HEK293 (cell line): ENCODE results near the gene FNDC1.

Source experiments
- GFI1B ChIP-seq: fragments of 450-650 bp; formaldehyde crosslinking; IDR thresholded peaks from 2 replicates; pipeline ENCODE4 v1.5.1; 2016; ENCODE audit warnings: missing biosample characterization, missing genetic modification characterization
- GLIS1 ChIP-seq: fragments of 450-650 bp; formaldehyde crosslinking; IDR thresholded peaks from 2 replicates; pipeline ENCODE4 v1.5.1; 2016; ENCODE audit warnings: missing biosample characterization, missing genetic modification characterization
- KLF1 ChIP-seq: fragments of 450-650 bp; formaldehyde crosslinking; IDR thresholded peaks from 2 replicates; pipeline ENCODE4 v1.5.1; 2016; ENCODE audit warnings: missing biosample characterization, missing genetic modification characterization
- MEIS1 ChIP-seq: sonication (generic); formaldehyde crosslinking; IDR thresholded peaks from 2 replicates; pipeline ENCODE4 v1.8.1; 2022; ENCODE audit warnings: missing genetic modification reagents, mild to moderate bottlenecking, borderline replicate concordance
- ZNF10 ChIP-seq: fragments of 450-650 bp; formaldehyde crosslinking; IDR thresholded peaks from 2 replicates; pipeline ENCODE4 v1.5.1; 2017; ENCODE audit warnings: missing biosample characterization, missing genetic modification characterization
- ZNF155 ChIP-seq: fragments of 450-650 bp; formaldehyde crosslinking; IDR thresholded peaks from 2 replicates; pipeline ENCODE4 v1.5.1; 2016; ENCODE audit warnings: missing biosample characterization, missing genetic modification characterization
- ZNF23 ChIP-seq: fragments of 450-650 bp; formaldehyde crosslinking; IDR thresholded peaks from 2 replicates; pipeline ENCODE4 v1.5.1; 2016; ENCODE audit warnings: missing biosample characterization, missing genetic modification characterization, borderline replicate concordance
- ZNF248 ChIP-seq: fragments of 450-650 bp; formaldehyde crosslinking; IDR thresholded peaks from 2 replicates; pipeline ENCODE4 v1.5.1; 2017; ENCODE audit warnings: missing biosample characterization, missing genetic modification characterization
- ZNF274 ChIP-seq, 2 experiments: fragments of 200-500 bp in 1 of 2; fragments of 450-650 bp in 1 of 2; sonication (Bioruptor generic) in 1 of 2; formaldehyde crosslinking in 1 of 2; IDR thresholded peaks; 2 replicates each; pipeline versions ENCODE4 v1.5.1 to v1.6.1; 2014 to 2016; ENCODE audit warnings: borderline replicate concordance in 1 of 2, inconsistent platforms in 1 of 2, low read length in 1 of 2, missing biosample characterization in 1 of 2, missing genetic modification characterization in 1 of 2
- ZNF302 ChIP-seq: fragments of 450-650 bp; formaldehyde crosslinking; IDR thresholded peaks from 2 replicates; pipeline ENCODE4 v1.5.1; 2016; ENCODE audit warnings: missing biosample characterization, missing genetic modification characterization, low read depth
- ZNF37A ChIP-seq: fragments of 450-650 bp; IDR thresholded peaks from 2 replicates; pipeline ENCODE4 v1.5.1; 2018; ENCODE audit warnings: missing biosample characterization, missing genetic modification characterization
- ZNF423 ChIP-seq: fragments of 450-650 bp; formaldehyde crosslinking; IDR thresholded peaks from 2 replicates; pipeline ENCODE4 v1.5.1; 2016; ENCODE audit warnings: missing biosample characterization, missing genetic modification characterization
- ZNF473 ChIP-seq: fragments of 450-650 bp; formaldehyde crosslinking; IDR thresholded peaks from 2 replicates; pipeline ENCODE4 v1.5.1; 2017; ENCODE audit warnings: missing biosample characterization, missing genetic modification characterization
- ZNF560 ChIP-seq: fragments of 450-650 bp; formaldehyde crosslinking; IDR thresholded peaks from 2 replicates; pipeline ENCODE4 v1.5.1; 2017; ENCODE audit warnings: missing biosample characterization, missing genetic modification characterization, borderline replicate concordance
- ZNF561 ChIP-seq: fragments of 450-650 bp; IDR thresholded peaks from 2 replicates; pipeline ENCODE4 v1.5.1; 2018; ENCODE audit warnings: missing biosample characterization, missing genetic modification characterization, borderline replicate concordance
- ZXDB ChIP-seq: fragments of 450-650 bp; formaldehyde crosslinking; IDR thresholded peaks from 2 replicates; pipeline ENCODE4 v1.5.1; 2016; ENCODE audit warnings: missing biosample characterization, missing genetic modification characterization
- TF ChIP-seq, protein P1 (sequence below): fragments of 450-650 bp; formaldehyde crosslinking; IDR thresholded peaks from 2 replicates; pipeline ENCODE4; 2016; ENCODE audit warnings: missing biosample characterization, missing genetic modification characterization
- TF ChIP-seq, protein P2 (sequence below): fragments of 450-650 bp; formaldehyde crosslinking; IDR thresholded peaks from 2 replicates; pipeline ENCODE4 v1.5.1; 2016; ENCODE audit warnings: missing biosample characterization, missing genetic modification characterization
- TF ChIP-seq, protein P3 (sequence below): fragments of 450-650 bp; formaldehyde crosslinking; IDR thresholded peaks from 2 replicates; pipeline ENCODE4 v1.5.1; 2016; ENCODE audit warnings: missing biosample characterization, missing genetic modification characterization
- TF ChIP-seq, protein P4 (sequence below): fragments of 450-650 bp; formaldehyde crosslinking; IDR thresholded peaks from 2 replicates; pipeline ENCODE4 v1.5.1; 2016; ENCODE audit warnings: missing biosample characterization, missing genetic modification characterization
- TF ChIP-seq, protein P5 (sequence below): fragments of 450-650 bp; formaldehyde crosslinking; IDR thresholded peaks from 2 replicates; pipeline ENCODE4 v1.5.1; 2016; ENCODE audit warnings: missing biosample characterization, missing genetic modification characterization
- TF ChIP-seq, protein P6 (sequence below): fragments of 450-650 bp; formaldehyde crosslinking; IDR thresholded peaks from 2 replicates; pipeline ENCODE4 v1.5.1; 2017; ENCODE audit warnings: missing biosample characterization, missing genetic modification characterization
- TF ChIP-seq, protein P7 (sequence below): fragments of 450-650 bp; formaldehyde crosslinking; IDR thresholded peaks from 2 replicates; pipeline ENCODE4 v1.5.1; 2016; ENCODE audit warnings: missing biosample characterization, missing genetic modification characterization
- TF ChIP-seq, protein P8 (sequence below): fragments of 450-650 bp; formaldehyde crosslinking; IDR thresholded peaks from 2 replicates; pipeline ENCODE4 v1.5.1; 2017; ENCODE audit warnings: missing biosample characterization, missing genetic modification characterization

The FNDC1 gene

DNA sequence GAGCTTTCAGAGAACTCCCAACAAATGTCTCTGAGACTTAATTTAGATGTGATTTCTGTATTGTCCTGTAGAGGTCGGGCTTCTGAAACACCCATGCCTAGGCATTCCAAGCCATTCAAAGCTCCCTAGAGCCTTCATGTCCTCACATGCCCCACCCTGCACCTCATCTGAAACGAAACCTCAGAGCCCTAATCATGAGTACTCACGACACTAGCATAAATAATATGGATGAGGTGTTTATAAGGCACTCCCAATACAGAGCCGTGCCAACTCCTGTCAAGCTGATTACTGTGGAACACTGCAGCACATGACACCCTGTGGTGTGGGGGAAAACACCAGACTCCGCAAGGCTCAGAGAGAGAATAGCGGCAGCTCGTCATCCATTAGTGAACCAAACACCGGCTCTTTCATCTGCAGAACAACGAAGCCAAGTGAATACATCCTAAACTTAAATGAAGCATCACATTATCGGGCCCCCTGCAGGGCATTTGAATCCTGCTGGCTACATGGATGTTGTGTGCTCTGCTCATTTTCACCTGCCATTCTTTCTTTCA lies 83.8 kb downstream of the FNDC1 start (continued):
- TF ChIP-seq, protein P1, sequence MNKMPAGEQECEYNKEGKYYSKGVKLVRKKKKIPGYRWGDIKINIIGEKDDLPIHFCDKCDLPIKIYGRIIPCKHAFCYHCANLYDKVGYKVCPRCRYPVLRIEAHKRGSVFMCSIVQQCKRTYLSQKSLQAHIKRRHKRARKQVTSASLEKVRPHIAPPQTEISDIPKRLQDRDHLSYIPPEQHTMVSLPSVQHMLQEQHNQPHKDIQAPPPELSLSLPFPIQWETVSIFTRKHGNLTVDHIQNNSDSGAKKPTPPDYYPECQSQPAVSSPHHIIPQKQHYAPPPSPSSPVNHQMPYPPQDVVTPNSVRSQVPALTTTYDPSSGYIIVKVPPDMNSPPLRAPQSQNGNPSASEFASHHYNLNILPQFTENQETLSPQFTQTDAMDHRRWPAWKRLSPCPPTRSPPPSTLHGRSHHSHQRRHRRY (tag by site-specific recombination): no peak
- TF ChIP-seq ZNF560 (tag by site-specific recombination) (no peak), MEIS1 (no peak), ZNF37A (tag by site-specific recombination) (no peak), ZNF423 (tag by site-specific recombination) (peak; percentile 87), KLF1 (tag by site-specific recombination) (peak; percentile 72), ZNF473 (no peak), GFI1B (no peak), GLIS1 (tag by site-specific recombination) (peak; percentile 22; the same call in 1 of the 2 replicates), ZXDB (tag by site-specific recombination) (no peak), ZNF274 (IDR thresholded peaks at IDR 0.05; ENCODE audit: low read length) (no peak), ZNF274 (tag by site-specific recombination; IDR thresholded peaks at IDR 0.05; ENCODE audit: borderline replicate concordance) (no peak), ZNF248 (tag by site-specific recombination) (no peak), ZNF302 (tag by site-specific recombination) (no peak), ZNF155 (tag by site-specific recombination) (no peak), ZNF10 (peak; percentile 75; the same call in 1 of the 2 replicates), ZNF561 (tag by site-specific recombination) (0 out of 2 replicates have a peak, but pooled peaks have one; percentile 73), ZNF23 (no peak)
- TF ChIP-seq, protein P2, sequence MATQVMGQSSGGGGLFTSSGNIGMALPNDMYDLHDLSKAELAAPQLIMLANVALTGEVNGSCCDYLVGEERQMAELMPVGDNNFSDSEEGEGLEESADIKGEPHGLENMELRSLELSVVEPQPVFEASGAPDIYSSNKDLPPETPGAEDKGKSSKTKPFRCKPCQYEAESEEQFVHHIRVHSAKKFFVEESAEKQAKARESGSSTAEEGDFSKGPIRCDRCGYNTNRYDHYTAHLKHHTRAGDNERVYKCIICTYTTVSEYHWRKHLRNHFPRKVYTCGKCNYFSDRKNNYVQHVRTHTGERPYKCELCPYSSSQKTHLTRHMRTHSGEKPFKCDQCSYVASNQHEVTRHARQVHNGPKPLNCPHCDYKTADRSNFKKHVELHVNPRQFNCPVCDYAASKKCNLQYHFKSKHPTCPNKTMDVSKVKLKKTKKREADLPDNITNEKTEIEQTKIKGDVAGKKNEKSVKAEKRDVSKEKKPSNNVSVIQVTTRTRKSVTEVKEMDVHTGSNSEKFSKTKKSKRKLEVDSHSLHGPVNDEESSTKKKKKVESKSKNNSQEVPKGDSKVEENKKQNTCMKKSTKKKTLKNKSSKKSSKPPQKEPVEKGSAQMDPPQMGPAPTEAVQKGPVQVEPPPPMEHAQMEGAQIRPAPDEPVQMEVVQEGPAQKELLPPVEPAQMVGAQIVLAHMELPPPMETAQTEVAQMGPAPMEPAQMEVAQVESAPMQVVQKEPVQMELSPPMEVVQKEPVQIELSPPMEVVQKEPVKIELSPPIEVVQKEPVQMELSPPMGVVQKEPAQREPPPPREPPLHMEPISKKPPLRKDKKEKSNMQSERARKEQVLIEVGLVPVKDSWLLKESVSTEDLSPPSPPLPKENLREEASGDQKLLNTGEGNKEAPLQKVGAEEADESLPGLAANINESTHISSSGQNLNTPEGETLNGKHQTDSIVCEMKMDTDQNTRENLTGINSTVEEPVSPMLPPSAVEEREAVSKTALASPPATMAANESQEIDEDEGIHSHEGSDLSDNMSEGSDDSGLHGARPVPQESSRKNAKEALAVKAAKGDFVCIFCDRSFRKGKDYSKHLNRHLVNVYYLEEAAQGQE (tag by site-specific recombination): no peak
- TF ChIP-seq, protein P3, sequence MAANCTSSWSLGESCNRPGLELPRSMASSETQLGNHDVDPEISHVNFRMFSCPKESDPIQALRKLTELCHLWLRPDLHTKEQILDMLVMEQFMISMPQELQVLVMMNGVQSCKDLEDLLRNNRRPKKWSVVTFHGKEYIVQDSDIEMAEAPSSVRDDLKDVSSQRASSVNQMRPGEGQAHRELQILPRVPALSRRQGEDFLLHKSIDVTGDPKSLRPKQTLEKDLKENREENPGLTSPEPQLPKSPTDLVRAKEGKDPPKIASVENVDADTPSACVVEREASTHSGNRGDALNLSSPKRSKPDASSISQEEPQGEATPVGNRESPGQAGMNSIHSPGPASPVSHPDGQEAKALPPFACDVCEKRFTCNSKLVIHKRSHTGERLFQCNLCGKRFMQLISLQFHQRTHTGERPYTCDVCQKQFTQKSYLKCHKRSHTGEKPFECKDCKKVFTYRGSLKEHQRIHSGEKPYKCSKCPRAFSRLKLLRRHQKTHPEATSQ: no peak
- TF ChIP-seq, protein P4, sequence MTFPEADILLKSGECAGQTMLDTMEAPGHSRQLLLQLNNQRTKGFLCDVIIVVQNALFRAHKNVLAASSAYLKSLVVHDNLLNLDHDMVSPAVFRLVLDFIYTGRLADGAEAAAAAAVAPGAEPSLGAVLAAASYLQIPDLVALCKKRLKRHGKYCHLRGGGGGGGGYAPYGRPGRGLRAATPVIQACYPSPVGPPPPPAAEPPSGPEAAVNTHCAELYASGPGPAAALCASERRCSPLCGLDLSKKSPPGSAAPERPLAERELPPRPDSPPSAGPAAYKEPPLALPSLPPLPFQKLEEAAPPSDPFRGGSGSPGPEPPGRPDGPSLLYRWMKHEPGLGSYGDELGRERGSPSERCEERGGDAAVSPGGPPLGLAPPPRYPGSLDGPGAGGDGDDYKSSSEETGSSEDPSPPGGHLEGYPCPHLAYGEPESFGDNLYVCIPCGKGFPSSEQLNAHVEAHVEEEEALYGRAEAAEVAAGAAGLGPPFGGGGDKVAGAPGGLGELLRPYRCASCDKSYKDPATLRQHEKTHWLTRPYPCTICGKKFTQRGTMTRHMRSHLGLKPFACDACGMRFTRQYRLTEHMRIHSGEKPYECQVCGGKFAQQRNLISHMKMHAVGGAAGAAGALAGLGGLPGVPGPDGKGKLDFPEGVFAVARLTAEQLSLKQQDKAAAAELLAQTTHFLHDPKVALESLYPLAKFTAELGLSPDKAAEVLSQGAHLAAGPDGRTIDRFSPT (tag by site-specific recombination): no peak
- TF ChIP-seq, protein P5, sequence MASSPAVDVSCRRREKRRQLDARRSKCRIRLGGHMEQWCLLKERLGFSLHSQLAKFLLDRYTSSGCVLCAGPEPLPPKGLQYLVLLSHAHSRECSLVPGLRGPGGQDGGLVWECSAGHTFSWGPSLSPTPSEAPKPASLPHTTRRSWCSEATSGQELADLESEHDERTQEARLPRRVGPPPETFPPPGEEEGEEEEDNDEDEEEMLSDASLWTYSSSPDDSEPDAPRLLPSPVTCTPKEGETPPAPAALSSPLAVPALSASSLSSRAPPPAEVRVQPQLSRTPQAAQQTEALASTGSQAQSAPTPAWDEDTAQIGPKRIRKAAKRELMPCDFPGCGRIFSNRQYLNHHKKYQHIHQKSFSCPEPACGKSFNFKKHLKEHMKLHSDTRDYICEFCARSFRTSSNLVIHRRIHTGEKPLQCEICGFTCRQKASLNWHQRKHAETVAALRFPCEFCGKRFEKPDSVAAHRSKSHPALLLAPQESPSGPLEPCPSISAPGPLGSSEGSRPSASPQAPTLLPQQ: no peak
- TF ChIP-seq, protein P6, sequence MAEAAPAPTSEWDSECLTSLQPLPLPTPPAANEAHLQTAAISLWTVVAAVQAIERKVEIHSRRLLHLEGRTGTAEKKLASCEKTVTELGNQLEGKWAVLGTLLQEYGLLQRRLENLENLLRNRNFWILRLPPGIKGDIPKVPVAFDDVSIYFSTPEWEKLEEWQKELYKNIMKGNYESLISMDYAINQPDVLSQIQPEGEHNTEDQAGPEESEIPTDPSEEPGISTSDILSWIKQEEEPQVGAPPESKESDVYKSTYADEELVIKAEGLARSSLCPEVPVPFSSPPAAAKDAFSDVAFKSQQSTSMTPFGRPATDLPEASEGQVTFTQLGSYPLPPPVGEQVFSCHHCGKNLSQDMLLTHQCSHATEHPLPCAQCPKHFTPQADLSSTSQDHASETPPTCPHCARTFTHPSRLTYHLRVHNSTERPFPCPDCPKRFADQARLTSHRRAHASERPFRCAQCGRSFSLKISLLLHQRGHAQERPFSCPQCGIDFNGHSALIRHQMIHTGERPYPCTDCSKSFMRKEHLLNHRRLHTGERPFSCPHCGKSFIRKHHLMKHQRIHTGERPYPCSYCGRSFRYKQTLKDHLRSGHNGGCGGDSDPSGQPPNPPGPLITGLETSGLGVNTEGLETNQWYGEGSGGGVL (tag by site-specific recombination): peak; percentile 27; the same call in 1 of the 2 replicates
- TF ChIP-seq, protein P7, sequence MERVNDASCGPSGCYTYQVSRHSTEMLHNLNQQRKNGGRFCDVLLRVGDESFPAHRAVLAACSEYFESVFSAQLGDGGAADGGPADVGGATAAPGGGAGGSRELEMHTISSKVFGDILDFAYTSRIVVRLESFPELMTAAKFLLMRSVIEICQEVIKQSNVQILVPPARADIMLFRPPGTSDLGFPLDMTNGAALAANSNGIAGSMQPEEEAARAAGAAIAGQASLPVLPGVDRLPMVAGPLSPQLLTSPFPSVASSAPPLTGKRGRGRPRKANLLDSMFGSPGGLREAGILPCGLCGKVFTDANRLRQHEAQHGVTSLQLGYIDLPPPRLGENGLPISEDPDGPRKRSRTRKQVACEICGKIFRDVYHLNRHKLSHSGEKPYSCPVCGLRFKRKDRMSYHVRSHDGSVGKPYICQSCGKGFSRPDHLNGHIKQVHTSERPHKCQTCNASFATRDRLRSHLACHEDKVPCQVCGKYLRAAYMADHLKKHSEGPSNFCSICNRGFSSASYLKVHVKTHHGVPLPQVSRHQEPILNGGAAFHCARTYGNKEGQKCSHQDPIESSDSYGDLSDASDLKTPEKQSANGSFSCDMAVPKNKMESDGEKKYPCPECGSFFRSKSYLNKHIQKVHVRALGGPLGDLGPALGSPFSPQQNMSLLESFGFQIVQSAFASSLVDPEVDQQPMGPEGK: peak; percentile 71
- TF ChIP-seq, protein P8, sequence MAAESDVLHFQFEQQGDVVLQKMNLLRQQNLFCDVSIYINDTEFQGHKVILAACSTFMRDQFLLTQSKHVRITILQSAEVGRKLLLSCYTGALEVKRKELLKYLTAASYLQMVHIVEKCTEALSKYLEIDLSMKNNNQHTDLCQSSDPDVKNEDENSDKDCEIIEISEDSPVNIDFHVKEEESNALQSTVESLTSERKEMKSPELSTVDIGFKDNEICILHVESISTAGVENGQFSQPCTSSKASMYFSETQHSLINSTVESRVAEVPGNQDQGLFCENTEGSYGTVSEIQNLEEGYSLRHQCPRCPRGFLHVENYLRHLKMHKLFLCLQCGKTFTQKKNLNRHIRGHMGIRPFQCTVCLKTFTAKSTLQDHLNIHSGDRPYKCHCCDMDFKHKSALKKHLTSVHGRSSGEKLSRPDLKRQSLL (tag by site-specific recombination): no peak
